Measurements from ENCODE around the gene ALDOC. TPM values are rescaled to one million over a fixed set of nuclear protein-coding genes. Genes with fewer than 3 reads are reported as not detected.

ALDOC gene
- polyA plus RNA-seq (2011; rRNA removed) (6.3 and 10.1 TPM in 2 replicates), polyA plus RNA-seq (2017; fragmentation: RNase III; extraction: RNeasy Plus Mini Kit Qiagen cat#74134 plus additional on column Dnase treatment) (1.7 to 1.9 TPM (median 1.9 TPM) in 3 replicates), polyA minus RNA-seq (2011; rRNA and poly(A)+ RNA removed) (7.4 and 7.6 TPM in 2 replicates)
- 2.3 and 2.8 TPM in 2 replicates for polyA plus RNA-seq (2012; cell fraction: cytosol; rRNA removed)
- polyA plus RNA-seq (2012; cell fraction: nucleus; rRNA removed), result 9.9 and 10.3 TPM in 2 replicates

GRCh38 chr17:28576758-28577465, at the start of gene ALDOC:
Gene ALDOC (minus strand): TSS chr17:28576895. CDS start chr17:28575532, 1,363 bp downstream.
- FAIRE-seq (no peak), ATAC-seq (peak; percentile 60 to 90), DNase-seq (ENCODE audit: low read depth in 1 of 2, low spot score in 1 of 2) (peak; percentile 89 to 95)
- Histone ChIP-seq H3K4me2 (peak within 1 kb of the TSS; percentile 36), H3K9me3 (no peaks in the 10 kb centered on the region), H3K4me3 (no peak within 1 kb of the TSS), H3K4me1 (peaks cover 19% of the 10 kb centered on the region), H3K27ac (peak within 1 kb of the TSS in 1 of 2 experiments; percentile 29; a peak in 1 of 6 replicates)
- TF ChIP-seq SREBF2 (IDR thresholded peaks at IDR 0.05) (no peak), HEYL (CRISPR knock-in tag; IDR thresholded peaks at IDR 0.05) (no peak), ATOH8 (CRISPR knock-in tag; IDR thresholded peaks at IDR 0.05; ENCODE audit: low read depth) (no peak), SMC3 (IDR thresholded peaks at IDR 0.05) (no peak), HES2 (IDR thresholded peaks at IDR 0.05) (no peak), JUNB (IDR thresholded peaks at IDR 0.05) (no peak), POLR2A (IDR thresholded peaks at IDR 0.05; ENCODE audit: low read length) (no peak), MYC (IDR thresholded peaks at IDR 0.05; ENCODE audit: borderline replicate concordance, low read length) (no peak), HMGXB4 (CRISPR knock-in tag; IDR thresholded peaks at IDR 0.05; ENCODE audit: borderline replicate concordance) (no peak), RCOR1 (IDR thresholded peaks at IDR 0.05; ENCODE audit: low read depth, low read length) (no peak), PHF8 (IDR thresholded peaks at IDR 0.05; ENCODE audit: borderline replicate concordance, low read depth) (no peak), PBX3 (IDR thresholded peaks at IDR 0.05) (no peak), CHD4 (IDR thresholded peaks at IDR 0.05; ENCODE audit: borderline replicate concordance) (no peak), CBX2 (IDR thresholded peaks at IDR 0.05; ENCODE audit: borderline replicate concordance, low read depth) (no peak)
- WGBS (ENCODE audit: missing lambda C conversion rate), result 33% methylated on average over 24 of the region's 26 CpGs
- POLR2A ChIA-PET, result no interaction called here
- CTCF ChIA-PET, result interaction anchor here (0.6 to 2.6 kb wide), 9 partner anchors 8 to 254 kb away, joined by 3 to 11 read pairs (median 4); no protein-coding TSS in a partner anchor

- Histone ChIP-seq H3K4me3 (no peak overlapping the region), H3K9me3 (no peaks in the 10 kb centered on the region), H3K4me2 (no peak overlapping the region), H3K4me1 (no peaks in the 10 kb centered on the region), H3K27ac (no peak overlapping the region)
- DNase-seq (ENCODE audit: low read depth in 1 of 2, low spot score in 1 of 2) (no peak), ATAC-seq (no peak), FAIRE-seq (no peak)
- POLR2A ChIA-PET, result interaction anchor here (1.6 kb wide), 1 partner anchor 52 kb away, joined by 4 read pairs; no protein-coding TSS in a partner anchor
- no peak for TF ChIP-seq SMC3 (IDR thresholded peaks at IDR 0.05)
- no peak for TF ChIP-seq USF2 (IDR thresholded peaks at IDR 0.05)
- TF ChIP-seq TFCP2L1 (CRISPR knock-in tag; IDR thresholded peaks at IDR 0.05), result no peak
- no peak for TF ChIP-seq FOSL2 (IDR thresholded peaks at IDR 0.05)
- no peak for TF ChIP-seq FOSL2 (CRISPR knock-in tag; IDR thresholded peaks at IDR 0.05)
- TF ChIP-seq POLR2AphosphoS2 (conservative IDR thresholded peaks at IDR 0.05; ENCODE audit: low read length), result no peak
- TF ChIP-seq JUNB (IDR thresholded peaks at IDR 0.05), result no peak
- TF ChIP-seq RFX5 (IDR thresholded peaks at IDR 0.05), result no peak
- no peak for TF ChIP-seq CBX8 (IDR thresholded peaks at IDR 0.05)
- TF ChIP-seq ATOH8 (CRISPR knock-in tag; IDR thresholded peaks at IDR 0.05; ENCODE audit: low read depth), result no peak
- no peak for TF ChIP-seq CHD4 (IDR thresholded peaks at IDR 0.05; ENCODE audit: borderline replicate concordance)
- no peak for TF ChIP-seq HOXB5 (CRISPR knock-in tag; IDR thresholded peaks at IDR 0.05)
- no peak for TF ChIP-seq MAZ (IDR thresholded peaks at IDR 0.05; ENCODE audit: borderline replicate concordance, low read depth, low read length)
- no peak for TF ChIP-seq JUN (IDR thresholded peaks at IDR 0.05)
- TF ChIP-seq RCOR1 (IDR thresholded peaks at IDR 0.05; ENCODE audit: low read depth, low read length), result no peak
- WGBS (ENCODE audit: missing lambda C conversion rate), result 90% methylated on average over 2 of the region's 2 CpGs
- CTCF ChIA-PET, result interaction anchor here (0.7 to 1.8 kb wide), 5 partner anchors 10 to 103 kb away, joined by 3 to 5 read pairs (median 4); no protein-coding TSS in a partner anchor
These were observed 47.5 kb upstream of the ALDOC start for GRCh38 chr17:28624148-28624547.
